Stimulated activated CD4-positive, alpha-beta T cell treated with anti-CD3 and anti-CD28 coated beads, Interleukin-2, amount 100 ng/mL, for 4 hours (primary cell): ENCODE data around the gene FAAP100.

Experiments used
- DNase-seq: peaks from one replicate; pipeline ENCODE4 v3.0.0-alpha.2; 2020; ENCODE audit warnings: low read depth

The FAAP100 gene

DNA sequence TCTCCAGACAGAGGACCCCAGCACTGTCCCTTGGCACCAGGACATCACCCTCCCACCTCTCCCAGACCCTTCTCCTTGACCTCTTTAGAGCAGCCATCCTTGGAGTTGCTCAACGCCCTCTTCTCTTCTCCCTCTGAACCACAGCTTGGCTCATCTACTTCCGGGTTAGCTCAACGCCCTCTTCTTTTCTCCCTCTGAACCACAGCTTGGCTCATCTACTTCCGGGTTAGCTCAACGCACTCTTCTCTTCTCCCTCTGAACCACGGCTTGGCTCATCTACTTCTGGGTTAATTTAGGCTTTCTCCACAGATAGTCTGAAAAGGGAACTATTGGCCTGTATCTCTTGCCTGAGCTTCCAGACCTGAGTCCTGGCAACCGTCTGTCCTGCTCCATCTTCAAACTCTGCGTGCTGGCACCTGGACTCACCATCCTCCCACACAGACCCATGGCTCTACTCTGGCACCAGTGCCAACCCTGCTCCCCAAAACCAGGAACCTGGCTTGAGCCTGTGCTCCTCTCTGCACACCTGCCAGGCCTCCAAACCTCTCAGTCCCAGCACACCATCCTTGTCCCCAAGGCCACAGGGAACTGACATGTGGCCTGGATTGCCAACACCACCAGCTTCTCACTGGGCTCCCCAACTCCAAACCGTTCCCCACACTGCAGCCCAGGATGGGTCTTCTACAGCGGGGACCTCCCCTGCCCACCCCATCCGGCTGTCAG, 25.3 kb upstream of the FAAP100 start:
- no peak for DNase-seq

DNA sequence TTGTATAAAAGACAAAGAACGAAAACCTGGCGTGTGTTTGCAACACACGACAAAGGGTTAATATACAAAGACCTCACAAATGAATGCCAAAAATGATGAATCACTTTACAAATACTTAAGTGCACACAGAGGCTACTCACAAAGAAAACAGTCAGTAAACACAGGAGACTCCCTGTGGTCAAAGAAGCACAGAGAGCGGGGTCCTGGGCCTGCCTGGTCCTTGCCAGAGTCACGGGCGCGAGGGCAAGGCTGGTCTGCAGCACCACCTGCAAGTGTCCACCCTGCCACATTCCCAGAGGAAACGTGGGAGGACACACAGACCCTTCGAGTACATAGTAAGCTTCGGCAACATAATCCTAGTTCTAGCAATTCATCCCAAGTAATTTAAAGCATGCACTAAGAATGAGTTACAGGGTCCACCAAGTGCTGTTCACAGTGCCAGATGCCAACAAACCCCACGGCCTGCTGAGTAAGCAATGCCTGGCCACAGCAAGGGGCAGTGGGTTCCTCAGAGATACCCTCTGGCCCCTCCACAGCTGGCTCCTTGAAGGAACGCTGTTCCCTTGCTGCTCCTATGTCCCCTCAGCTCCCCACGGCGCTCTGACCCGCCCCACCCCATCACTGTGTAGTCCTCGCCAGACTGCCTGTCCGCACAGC, 24.6 kb upstream of the FAAP100 start:
- no peak for DNase-seq

DNA sequence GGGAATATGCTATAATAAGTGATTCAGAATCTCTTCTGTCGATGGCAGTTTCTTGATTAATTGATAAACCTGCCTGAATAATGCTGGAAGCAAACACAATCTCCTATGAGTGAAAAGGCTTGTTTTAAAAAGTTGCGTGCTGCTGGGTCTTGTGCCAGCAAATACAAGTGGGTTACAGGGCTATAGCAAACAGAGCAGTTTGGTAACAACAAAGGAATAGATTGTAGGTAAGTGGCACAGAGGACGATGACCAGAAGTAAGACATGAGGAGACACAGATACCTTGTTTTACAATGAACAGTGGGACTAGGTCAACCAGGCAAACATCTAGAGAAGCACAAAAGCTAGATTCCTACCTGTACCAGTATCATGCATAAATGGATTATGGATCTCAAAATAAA, 23.7 kb upstream of the FAAP100 start:
- no peak for DNase-seq

GRCh38 chr17:81574643-81574956, 22.4 kb upstream of the FAAP100 start:
- DNase-seq: no peak

GRCh38 chr17:81573794-81574642, 21.9 kb upstream of the FAAP100 start:
- no peak for DNase-seq

DNA sequence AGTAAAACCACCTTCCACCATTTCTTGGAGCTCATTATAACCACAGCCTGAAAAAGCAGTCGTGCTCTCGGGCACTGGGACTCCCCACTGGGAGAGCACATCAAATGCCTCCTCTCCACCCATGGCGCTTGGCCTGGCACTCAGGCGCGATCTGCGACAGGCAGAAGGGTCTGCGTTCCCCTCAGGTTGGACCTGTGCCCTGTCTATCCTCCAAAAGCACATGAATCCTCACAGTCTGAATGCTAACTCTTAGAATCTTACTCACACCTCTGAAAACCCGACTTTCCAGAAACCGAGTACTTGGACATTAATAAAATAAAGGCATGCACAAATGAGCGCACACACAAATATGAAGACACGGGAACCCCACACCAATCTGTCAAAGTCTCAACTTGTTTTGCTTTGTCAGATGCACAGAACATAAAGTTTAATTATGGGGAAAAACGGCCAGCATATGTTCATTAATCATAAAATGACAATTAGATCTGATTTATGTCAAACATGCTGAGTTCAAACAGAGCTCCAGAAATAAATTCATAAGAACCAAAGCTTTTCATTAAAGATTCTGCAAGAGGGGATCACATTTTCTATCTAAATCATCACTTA, 20.5 kb upstream of the FAAP100 start:
- no peak for DNase-seq

- DNase-seq: no peak
Observed at GRCh38 chr17:81570964-81571363, 18.8 kb upstream of the FAAP100 start.

GRCh38 chr17:81569986-81570514, 17.9 kb upstream of the FAAP100 start:
- DNase-seq: no peak

GRCh38 chr17:81568416-81568815, 16.3 kb upstream of the FAAP100 start:
- no peak for DNase-seq

- DNase-seq: no peak
Observed at GRCh38 chr17:81567191-81567590, 15.0 kb upstream of the FAAP100 start.

DNA sequence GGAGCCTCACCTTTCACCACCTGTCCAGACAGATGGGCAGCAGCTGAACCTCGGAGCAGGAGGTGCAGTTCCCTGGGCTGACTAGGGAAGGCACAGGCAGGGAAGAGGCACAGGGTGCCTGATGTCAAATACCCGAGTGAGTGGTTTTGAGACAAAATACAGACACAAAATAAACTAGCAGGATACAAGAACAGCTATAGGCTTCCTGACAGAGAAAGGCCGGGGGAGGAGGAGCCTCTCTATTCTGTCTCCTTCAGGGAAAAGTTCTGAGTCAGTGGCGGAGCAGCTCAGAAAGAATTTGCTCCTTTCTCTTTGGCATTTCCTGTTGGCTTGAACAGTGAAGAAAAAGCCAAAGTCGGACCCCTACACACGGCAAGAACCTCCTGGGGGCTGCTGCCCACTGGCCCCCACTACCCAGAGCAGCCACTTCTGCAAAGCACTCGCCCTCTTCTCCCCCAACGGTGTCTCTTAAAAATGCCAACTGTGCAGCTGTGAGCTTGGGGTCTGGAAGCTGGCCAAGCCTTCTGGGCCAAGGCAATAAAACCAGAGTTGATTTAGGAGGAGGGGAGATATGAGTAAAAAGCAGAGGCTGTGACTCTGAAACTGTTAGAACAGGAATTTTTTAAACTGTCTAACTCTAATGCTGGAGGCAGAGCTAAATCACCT, 14.4 kb upstream of the FAAP100 start:
- no peak for DNase-seq

DNA sequence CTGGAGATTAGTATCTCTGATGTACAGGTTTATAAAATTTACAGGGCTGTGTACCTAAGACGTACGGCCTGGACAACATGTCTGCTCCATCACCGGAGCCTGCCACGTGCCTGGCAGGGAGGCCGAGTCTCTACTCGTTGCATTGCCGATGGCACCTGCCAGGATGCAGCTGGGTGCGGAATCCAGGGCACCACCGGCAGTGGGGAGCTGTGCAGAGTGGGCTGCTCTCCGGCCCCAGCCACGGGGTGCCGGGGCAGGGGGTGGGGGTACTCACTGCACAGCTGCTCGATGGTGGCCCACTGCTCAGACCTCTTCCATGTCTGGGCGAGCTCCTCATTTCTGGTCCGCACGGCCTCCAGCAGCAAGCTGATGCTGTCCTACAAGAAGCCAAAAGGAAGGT, 13.1 kb upstream of the FAAP100 start:
- DNase-seq: no peak

DNA sequence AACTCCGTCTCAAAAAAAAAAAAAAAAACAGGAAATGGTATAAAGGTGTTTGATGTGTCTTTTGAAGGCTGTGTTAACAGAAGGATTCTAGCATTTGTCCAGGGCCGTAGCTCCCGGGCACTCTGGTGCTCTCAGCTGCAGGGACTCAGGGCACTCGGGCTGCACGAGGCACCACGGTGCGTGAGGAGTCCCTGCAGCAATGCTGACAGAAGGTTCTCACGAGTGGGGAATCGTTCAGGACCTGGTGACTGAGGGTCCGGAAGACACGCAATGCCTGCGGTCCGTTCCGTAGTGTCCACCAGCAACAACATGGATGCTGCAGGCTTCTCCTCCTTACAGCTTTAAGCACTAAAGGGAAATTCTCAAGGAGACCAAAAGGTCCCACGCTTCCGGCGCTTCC, 12.6 kb upstream of the FAAP100 start:
- no peak for DNase-seq

- no peak for DNase-seq
Observed at GRCh38 chr17:81563861-81564586, 11.9 kb upstream of the FAAP100 start.

GRCh38 chr17:81561494-81561885, 9.3 kb upstream of the FAAP100 start:
- no peak for DNase-seq

DNA sequence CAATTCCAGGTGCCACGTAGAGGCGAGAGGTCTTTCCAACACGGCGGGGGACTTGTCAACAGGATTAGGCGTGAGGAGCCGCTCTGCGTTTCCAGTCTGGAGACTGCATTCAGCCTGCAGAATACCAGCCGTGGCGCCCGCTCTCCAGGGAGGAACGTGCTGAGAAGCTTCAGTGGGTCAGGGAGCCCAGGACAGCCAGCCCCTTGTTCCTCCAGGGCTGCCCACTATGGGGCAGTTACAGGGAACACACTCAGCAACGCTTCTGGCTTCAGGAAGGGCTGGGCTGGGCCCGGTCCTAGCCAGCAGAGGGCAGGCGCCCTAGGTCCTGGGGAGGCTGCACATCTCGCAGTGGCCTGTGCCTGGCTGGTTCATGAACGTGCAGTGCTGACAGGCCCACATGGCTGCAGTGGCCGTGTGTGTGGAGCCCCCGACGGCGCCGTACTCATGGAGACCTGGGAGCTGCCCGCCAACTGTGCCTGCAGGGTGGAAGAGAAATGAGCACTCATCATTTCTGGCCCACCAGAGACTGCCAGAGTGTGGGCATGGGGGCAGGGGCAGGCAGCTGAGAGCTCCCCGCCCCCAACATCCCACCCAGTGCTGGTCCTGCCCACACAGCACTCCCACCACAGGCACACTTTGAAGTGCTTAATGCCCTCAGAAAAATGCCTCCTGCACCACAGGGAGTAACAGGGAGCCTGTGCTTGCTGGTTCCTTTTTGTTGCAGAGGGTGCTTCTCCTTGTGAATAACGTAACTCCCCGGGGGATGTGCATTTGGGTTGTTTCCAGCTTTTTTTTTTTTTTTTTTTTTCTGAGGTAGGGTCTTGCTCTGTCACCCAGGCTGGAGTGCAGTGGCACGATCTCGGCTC, 7.0 kb upstream of the FAAP100 start:
- no peak for DNase-seq

DNA sequence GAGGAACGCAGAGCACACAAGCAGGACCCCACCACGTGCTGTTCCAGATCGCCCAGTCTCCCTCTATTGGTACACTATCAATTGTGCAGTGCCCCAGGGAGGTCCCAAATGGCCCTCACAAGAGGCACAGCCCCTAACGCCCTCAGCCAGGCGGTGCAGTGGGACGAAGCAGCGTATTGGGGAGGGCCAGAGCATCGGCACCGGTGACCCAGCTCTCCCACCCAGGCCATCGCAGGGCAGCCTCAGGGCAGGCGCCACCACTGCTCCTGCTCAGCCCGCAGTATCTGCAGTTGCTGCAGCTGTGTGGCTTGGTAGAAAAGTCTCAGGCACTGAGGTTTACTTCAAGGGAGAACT, 5.9 kb upstream of the FAAP100 start:
- no peak for DNase-seq

DNA sequence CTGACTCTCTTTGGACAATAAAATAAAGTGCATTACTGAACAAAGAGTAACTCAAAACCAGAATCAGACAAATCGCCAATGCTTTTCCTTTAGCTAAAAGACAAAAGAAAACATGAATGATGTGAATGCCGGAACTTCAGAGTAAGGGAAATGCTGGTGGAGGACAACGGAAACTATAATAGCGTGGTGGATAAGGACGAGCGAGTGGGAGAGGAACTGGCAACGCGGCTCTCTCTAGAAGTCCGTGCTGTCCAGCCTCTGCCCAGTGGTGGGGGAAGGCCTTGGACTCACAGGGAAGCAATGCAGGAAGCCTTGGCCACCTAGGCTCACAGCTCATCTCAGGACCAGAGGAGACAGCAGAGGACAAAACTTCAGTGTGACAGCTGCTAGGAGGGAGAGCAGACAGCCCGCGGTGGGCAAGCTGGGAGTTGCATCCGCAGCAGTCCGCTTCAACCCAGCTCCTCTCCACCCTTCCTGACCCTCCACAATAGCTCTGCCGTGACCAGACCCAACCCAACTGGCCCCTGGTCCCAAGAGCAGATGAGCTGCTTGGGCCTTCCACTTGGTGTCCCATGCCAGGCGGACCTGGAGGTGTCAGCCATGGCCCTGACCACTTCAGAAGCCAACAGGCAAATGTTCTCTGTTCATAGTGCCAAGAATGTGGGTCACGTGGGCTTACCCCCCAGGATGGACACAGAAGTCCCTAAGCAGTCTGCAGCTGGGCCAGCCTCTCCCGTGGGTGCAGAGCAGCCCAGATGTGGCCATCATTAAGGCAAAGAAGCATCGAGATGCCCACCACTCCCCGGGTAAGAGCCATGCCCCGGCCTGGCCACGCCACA, 5.3 kb upstream of the FAAP100 start:
- DNase-seq: no peak

GRCh38 chr17:81556863-81557262, 4.7 kb upstream of the FAAP100 start:
- DNase-seq: no peak
